Aorta (tissue), 5 donors: Measurements from ENCODE around the gene NAV1. TPM values are rescaled to one million over a fixed set of nuclear protein-coding genes. Genes with fewer than 3 reads are reported as not detected.

Experiments
- ATAC-seq: fragments of 200-7000 bp; cut with Tn5 transposase; one replicate; pipeline ENCODE4 v1.9.1; 2022; ENCODE audit warnings: moderate library complexity; ENCODE audit not compliant: low FRiP score
- DNase-seq, 2 donors: peaks; one replicate each; pipeline ENCODE4 v3.0.0-alpha.2; 2020
- H3K27ac ChIP-seq, 2 donors: one replicate each; pipeline ENCODE4 v1.5.1; 2013; ENCODE audit warnings: low read length in 2 of 2, mild to moderate bottlenecking in 2 of 2, moderate library complexity in 2 of 2, control low read depth in 1 of 2, inconsistent platforms in 1 of 2, low read depth in 1 of 2
- H3K27me3 ChIP-seq, 2 donors: one replicate each; pipeline ENCODE4 v1.6.1; 2013; ENCODE audit warnings: control low read depth in 1 of 2, low read length in 1 of 2, mild to moderate bottlenecking in 1 of 2, moderate library complexity in 1 of 2; ENCODE audit not compliant: insufficient read depth in 2 of 2, control insufficient read depth in 1 of 2
- H3K36me3 ChIP-seq, 2 donors: one replicate each; pipeline ENCODE4 v1.6.1; 2013; ENCODE audit warnings: control low read depth in 1 of 2, low read length in 1 of 2, mild to moderate bottlenecking in 1 of 2; ENCODE audit not compliant: insufficient read depth in 2 of 2, control insufficient read depth in 1 of 2
- H3K4me1 ChIP-seq, 2 donors: one replicate each; pipeline ENCODE4 v1.6.1; 2013; ENCODE audit warnings: low read length in 2 of 2, control low read depth in 1 of 2, mild to moderate bottlenecking in 1 of 2, moderate library complexity in 1 of 2; ENCODE audit not compliant: insufficient read depth in 2 of 2, control insufficient read depth in 1 of 2
- H3K4me3 ChIP-seq, 2 donors: one replicate each; pipeline ENCODE4 v1.5.1; 2013; ENCODE audit warnings: low read length in 2 of 2, control low read depth in 1 of 2, mild to moderate bottlenecking in 1 of 2
- H3K9me3 ChIP-seq: one replicate; pipeline ENCODE4 v1.6.1; 2013; ENCODE audit warnings: mild to moderate bottlenecking, low read length; ENCODE audit not compliant: control insufficient read depth
- WGBS, 2 donors: extraction: QIAGEN DNeasy Blood & Tissue Kit; methylation state at CpG; one replicate each; pipeline ENCODE4 v1.1.7; 2013; 5-methylcytosine and 5-hydroxymethylcytosine counted together
- intact Hi-C, 2 donors: fragments of 100-400 bp; cut with DNase I; formaldehyde crosslinking; loops; one replicate each; pipeline versions ENCODE4 v1.14.2 to v1.15.0; 2022
- polyA plus RNA-seq, 2 donors: library from polyadenylated mRNA; stranded (reverse); fragments of 200-250 nt; gene quantifications; one replicate each; pipeline ENCODE4 v1.2.3, GENCODE V29; 2013
- total RNA-seq, 2 donors: library from RNA; stranded (reverse); fragmentation: NEBNext Ultra II Directional; extraction: Animal tissue kit (Norgen Biotek cat#: 25700); gene quantifications; one replicate each; pipeline ENCODE4 v1.2.1, GENCODE V29; 2021
- donor health status: healthy with polysubstance abuse.
- donor health status: Bipolar disorder and iron deficiency.
- donor health status: DM: no; HTN: no; CAD: no.
- donor health status: DM: no; HTN: no; CAD: no.
- donor health status: DM: yes; HTN: yes; CAD: no.

NAV1 gene
- total and polyA plus RNA-seq, 4 donors: 8.3 to 236 (median 100) TPM

DNA sequence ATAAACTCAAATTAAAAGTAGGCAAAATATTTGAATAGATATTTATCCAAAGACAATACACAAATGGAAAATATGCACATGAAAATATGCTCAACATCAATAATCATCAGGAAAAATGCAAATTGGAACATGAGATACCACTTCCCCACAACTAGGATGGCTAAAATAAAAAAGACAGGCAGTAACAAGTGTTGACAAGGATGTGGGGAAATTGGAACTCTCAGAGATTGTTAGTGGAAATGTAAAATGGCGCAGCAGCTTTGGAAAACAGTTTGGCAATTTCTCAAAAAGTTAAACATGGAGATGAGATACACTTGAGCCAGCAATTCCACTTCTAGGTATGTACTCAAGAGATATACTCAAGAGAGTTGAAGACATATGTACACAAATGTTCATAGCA is 48.8 kb downstream of the NAV1 start:
- DNase-seq (no peak), ATAC-seq (no peak)
- H3K27me3 ChIP-seq: no peaks in the 10 kb centered on the region
- 98 to 100% methylated on average over 1 of the region's 1 CpG for WGBS, 2 donors
- H3K27ac ChIP-seq: no peak overlapping the region
- H3K4me1 ChIP-seq: no peaks in the 10 kb centered on the region
- no peaks in the 10 kb centered on the region for H3K36me3 ChIP-seq
- H3K9me3 ChIP-seq: no peaks in the 10 kb centered on the region
- H3K4me3 ChIP-seq: no peak overlapping the region
- intact Hi-C loops: no loop called here

Other genes starting within 250 kb of the NAV1 start
- gene TNNT2, start 161.4 kb upstream of the NAV1 start, total RNA-seq: under 1 TPM; 0.21 to 0.36 TPM
- 10 to 100 TPM in 1 of 2 donors, 1 to 10 TPM in 1; 1.0 to 24.0 TPM for gene TNNT2, start 161.4 kb upstream of the NAV1 start, polyA plus RNA-seq
- under 1 TPM in 1 of 2 donors, not detected in 1; 0.71 TPM for gene LAD1, start 139.8 kb upstream of the NAV1 start, total RNA-seq
- gene LAD1, start 139.8 kb upstream of the NAV1 start, polyA plus RNA-seq: 10 to 100 TPM in 1 of 2 donors, under 1 TPM in 1; 0.82 to 33.8 TPM
- gene TNNI1, start 117.4 kb upstream of the NAV1 start, total RNA-seq: not detected
- gene TNNI1, start 117.4 kb upstream of the NAV1 start, polyA plus RNA-seq: under 1 TPM; 0.38 to 0.61 TPM
- 10 to 100 TPM; 66.1 to 71.6 TPM for gene PHLDA3, start 69.9 kb upstream of the NAV1 start, total RNA-seq
- 10 to 100 TPM; 33.7 to 46.1 TPM for gene PHLDA3, start 69.9 kb upstream of the NAV1 start, polyA plus RNA-seq
- gene CSRP1, start 32.0 kb upstream of the NAV1 start, total RNA-seq: 1,000 to 10,000 TPM in 1 of 2 donors, 100 to 1,000 TPM in 1; 599 to 1,490 TPM
- 100 to 1,000 TPM; 703 to 838 TPM for gene CSRP1, start 32.0 kb upstream of the NAV1 start, polyA plus RNA-seq